HFF-Myc (cell line): Measurements from ENCODE around the gene HOPX.
"Not testable (repeated sequence)": the region's sequence is repeated elsewhere in the genome, so short reads cannot be mapped to it uniquely, and the experiment has no call there.

Experiments used
- DNase-seq: peaks from one replicate; pipeline ENCODE4 v3.0.0-alpha.2; 2011; ENCODE audit warnings: low read depth; ENCODE audit errors: extremely low read depth
- H3K4me3 ChIP-seq: replicated peaks from 2 replicates; pipeline ENCODE4 v1.5.1; 2011; ENCODE audit warnings: low read depth, mild to moderate bottlenecking, control low read depth, low read length
- TF ChIP-seq, protein P1 (sequence below): IDR thresholded peaks from 2 replicates; pipeline ENCODE4 v1.5.1; 2012; ENCODE audit warnings: mild to moderate bottlenecking, low read depth, low read length, control low read depth; ENCODE audit errors: missing control alignments

The HOPX gene

GRCh38 chr4:56699537-56700105, 18.5 kb upstream of the HOPX start:
- DNase-seq: no peak

GRCh38 chr4:56698329-56698728, 17.2 kb upstream of the HOPX start:
- TF ChIP-seq, protein P1, sequence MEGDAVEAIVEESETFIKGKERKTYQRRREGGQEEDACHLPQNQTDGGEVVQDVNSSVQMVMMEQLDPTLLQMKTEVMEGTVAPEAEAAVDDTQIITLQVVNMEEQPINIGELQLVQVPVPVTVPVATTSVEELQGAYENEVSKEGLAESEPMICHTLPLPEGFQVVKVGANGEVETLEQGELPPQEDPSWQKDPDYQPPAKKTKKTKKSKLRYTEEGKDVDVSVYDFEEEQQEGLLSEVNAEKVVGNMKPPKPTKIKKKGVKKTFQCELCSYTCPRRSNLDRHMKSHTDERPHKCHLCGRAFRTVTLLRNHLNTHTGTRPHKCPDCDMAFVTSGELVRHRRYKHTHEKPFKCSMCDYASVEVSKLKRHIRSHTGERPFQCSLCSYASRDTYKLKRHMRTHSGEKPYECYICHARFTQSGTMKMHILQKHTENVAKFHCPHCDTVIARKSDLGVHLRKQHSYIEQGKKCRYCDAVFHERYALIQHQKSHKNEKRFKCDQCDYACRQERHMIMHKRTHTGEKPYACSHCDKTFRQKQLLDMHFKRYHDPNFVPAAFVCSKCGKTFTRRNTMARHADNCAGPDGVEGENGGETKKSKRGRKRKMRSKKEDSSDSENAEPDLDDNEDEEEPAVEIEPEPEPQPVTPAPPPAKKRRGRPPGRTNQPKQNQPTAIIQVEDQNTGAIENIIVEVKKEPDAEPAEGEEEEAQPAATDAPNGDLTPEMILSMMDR: no peak

More at GRCh38 chr4:56699537-56700105, 18.5 kb upstream of the HOPX start:
- no peak overlapping the region for H3K4me3 ChIP-seq
- TF ChIP-seq, protein P1: no peak

GRCh38 chr4:56696056-56696455, 15.0 kb upstream of the HOPX start:
- H3K4me3 ChIP-seq: no peak overlapping the region
- TF ChIP-seq, protein P1: no peak
- no peak for DNase-seq

More at GRCh38 chr4:56698329-56698728, 17.2 kb upstream of the HOPX start:
- no peak for DNase-seq
- no peak overlapping the region for H3K4me3 ChIP-seq

- DNase-seq, H3K4me3 ChIP-seq: not testable (repeated sequence)
These were observed 12.4 kb upstream of the HOPX start for GRCh38 chr4:56693476-56693875.

DNA sequence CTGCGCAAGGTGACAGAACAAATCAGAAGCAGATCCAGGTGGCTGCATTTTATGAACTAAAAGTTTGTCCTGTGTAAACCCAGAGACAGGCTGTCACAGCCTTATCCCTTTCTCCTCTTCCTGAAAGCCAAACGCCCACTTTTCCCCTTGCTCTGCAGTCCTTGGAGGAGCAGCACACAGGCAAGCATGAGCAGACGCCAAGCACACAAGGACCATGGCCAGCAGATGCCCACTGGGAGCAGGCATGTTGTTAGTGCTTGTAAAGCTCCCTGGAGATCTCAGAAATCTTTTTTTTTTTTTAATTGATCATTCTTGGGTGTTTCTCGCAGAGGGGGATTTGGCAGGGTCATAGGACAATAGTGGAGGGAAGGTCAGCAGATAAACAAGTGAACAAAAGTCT, 11.5 kb upstream of the HOPX start:
- no peak for DNase-seq
- no peak overlapping the region for H3K4me3 ChIP-seq
- TF ChIP-seq, protein P1: no peak

DNA sequence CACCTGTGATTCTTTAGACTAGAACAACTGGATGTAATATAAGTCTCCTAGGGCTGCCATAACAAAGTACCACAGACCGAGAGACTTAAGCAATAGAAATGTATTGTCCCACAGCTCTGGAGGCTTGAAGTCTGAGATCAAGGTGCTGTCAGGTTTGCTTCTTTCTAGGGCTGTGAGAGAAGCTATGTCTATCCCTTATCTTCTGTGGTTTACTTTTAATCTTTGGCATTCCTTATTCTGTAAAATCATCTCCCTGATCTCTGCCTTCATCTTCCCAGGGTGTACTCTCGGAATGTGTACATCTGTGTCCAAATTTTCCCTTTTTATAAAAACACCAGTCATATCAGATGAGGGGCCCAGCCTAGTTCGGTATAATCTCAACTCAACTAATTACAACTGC, 10.3 kb upstream of the HOPX start:
- no peak overlapping the region for H3K4me3 ChIP-seq
- no peak for DNase-seq
- TF ChIP-seq, protein P1: no peak

DNA sequence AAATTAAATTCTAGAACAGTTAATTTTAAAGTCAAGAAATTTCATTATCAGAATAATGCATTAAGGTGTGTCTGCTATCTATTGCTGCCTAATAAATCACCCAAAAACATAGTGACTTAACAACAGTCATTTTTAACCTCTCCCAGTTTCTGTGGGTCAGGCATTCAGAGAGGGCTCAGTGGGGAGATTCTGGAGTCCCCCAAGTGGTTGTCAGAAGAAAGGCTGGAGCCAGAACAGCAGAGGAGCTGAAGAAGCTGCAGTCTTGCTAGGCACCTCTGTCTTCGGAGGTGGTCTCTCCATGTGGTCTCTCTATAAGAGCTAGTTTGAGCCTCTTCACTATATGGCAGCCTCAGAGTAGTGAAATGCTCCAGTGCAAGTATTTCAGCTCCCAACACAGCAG, 9.3 kb upstream of the HOPX start:
- H3K4me3 ChIP-seq: no peak overlapping the region
- TF ChIP-seq, protein P1: no peak
- DNase-seq: no peak
